HepG2 (cell line): ENCODE data around the gene SLC39A2. TPM values are rescaled to one million over a fixed set of nuclear protein-coding genes. Genes with fewer than 3 reads are reported as not detected.

Experiments
- ATAC-seq: fragments of 200-7000 bp; cut with Tn5 transposase; 3 replicates; pipeline ENCODE4 v1.9.1; 2020; ENCODE audit warnings: mild to moderate bottlenecking, moderate library complexity
- BruUV-seq: library from RNA; stranded (reverse); fragments of 400-500 nt; replicated peaks from 2 replicates; lab custom pipeline; 2021; lab: Mats Ljungman, UMichigan
- CTCF ChIA-PET: fragments of 300-600 bp; formaldehyde crosslinking; extraction: SDS; loops from one replicate; lab custom pipeline; 2021; ENCODE audit warnings: low total read pairs, inconsistent platforms, low intra/inter-chr PET ratio; lab: Yijun Ruan, JAX
- POLR2A ChIA-PET: fragments of 350-600 bp; sonication (Branson Sonifier 250); formaldehyde crosslinking; loops from one replicate; lab custom pipeline; 2020; ENCODE audit warnings: antibody characterized with exemption, inconsistent platforms; lab: Yijun Ruan, JAX
- DNase-seq: peaks from one replicate; pipeline ENCODE4 v3.0.0-alpha.2; 2015; ENCODE audit warnings: low spot score
- FAIRE-seq: peaks from 3 replicates; lab custom pipeline; 2011; peaks lifted over from hg19 to GRCh38; lab: Jason Lieb, UNC
- H2AFZ ChIP-seq: one replicate; pipeline ENCODE4 v1.6.1; 2011; ENCODE audit warnings: low read length, inconsistent platforms
- H3K27ac ChIP-seq: fragments of 300-600 bp; 3 replicates; pipeline ENCODE4 v1.8.0; 2011; ENCODE audit warnings: mixed run types, mild to moderate bottlenecking, mixed read lengths, low read length, inconsistent platforms; ENCODE audit not compliant: insufficient read depth; ENCODE audit errors: extremely low read length
- H3K27me3 ChIP-seq, 2 experiments: fragments of 200-600 bp in 1 of 2; 2 replicates in 1 of 2; 3 replicates in 1 of 2; pipeline versions ENCODE4 v1.6.0 to v1.8.0; 2011; ENCODE audit warnings: low read length in 2 of 2, mild to moderate bottlenecking in 2 of 2, moderate library complexity in 2 of 2, inconsistent platforms in 1 of 2; ENCODE audit not compliant: insufficient read depth in 2 of 2, control insufficient read depth in 1 of 2
- H3K36me3 ChIP-seq, 2 experiments: fragments of 200-600 bp in 1 of 2; replicated peaks in 1 of 2; 2 replicates in 1 of 2; 3 replicates in 1 of 2; pipeline versions ENCODE4 v1.5.1 to v1.8.0; 2011; ENCODE audit warnings: low read length in 2 of 2, inconsistent platforms in 1 of 2; ENCODE audit not compliant: insufficient read depth in 2 of 2, control insufficient read depth in 1 of 2
- H3K4me1 ChIP-seq: 2 replicates; pipeline ENCODE4 v1.5.1; 2012; ENCODE audit warnings: low read length, inconsistent platforms; ENCODE audit not compliant: insufficient read depth
- H3K4me2 ChIP-seq: 2 replicates; pipeline ENCODE4 v1.6.0; 2011; ENCODE audit warnings: low read depth, low read length, inconsistent platforms
- H3K4me3 ChIP-seq, 3 experiments: fragments of 200-600 bp in 1 of 3; sonication (generic), shearing (Covaris generic) in 1 of 3; replicated peaks in 1 of 3; 2 replicates each; pipeline ENCODE4 v1.5.1; 2011 to 2016; ENCODE audit warnings: low read length in 3 of 3, inconsistent platforms in 2 of 3, low read depth in 2 of 3, mild to moderate bottlenecking in 2 of 3, control low read depth in 1 of 3, mixed read lengths in 1 of 3; ENCODE audit not compliant: insufficient read depth in 1 of 3
- H3K79me2 ChIP-seq: one replicate; pipeline ENCODE4 v1.6.1; 2011; ENCODE audit warnings: low read length, inconsistent platforms; ENCODE audit not compliant: insufficient read depth
- H3K9ac ChIP-seq: 2 replicates; pipeline ENCODE4 v1.6.0; 2011; ENCODE audit warnings: mild to moderate bottlenecking, low read depth, low read length, inconsistent platforms; ENCODE audit not compliant: insufficient read depth
- H3K9me3 ChIP-seq: 2 replicates; pipeline ENCODE4 v1.5.1; 2012; ENCODE audit warnings: mild to moderate bottlenecking, low read length
- H4K20me1 ChIP-seq: 2 replicates; pipeline ENCODE4 v1.6.0; 2011; ENCODE audit warnings: inconsistent platforms, mild to moderate bottlenecking, low read length, moderate library complexity; ENCODE audit not compliant: insufficient read depth
- IKZF5 ChIP-seq: IDR thresholded peaks from 2 replicates; pipeline ENCODE4 v1.6.1; 2018; ENCODE audit warnings: missing genetic modification reagents, mild to moderate bottlenecking, missing compliant biosample characterization
- MTERF4 ChIP-seq: sonication (generic); formaldehyde crosslinking; IDR thresholded peaks from 2 replicates; pipeline ENCODE4 v1.8.0; 2023; ENCODE audit warnings: mild to moderate bottlenecking, missing genetic modification reagents
- TBP ChIP-seq: sonication (generic); formaldehyde crosslinking; IDR thresholded peaks from 2 replicates; pipeline ENCODE4 v1.5.0; 2020; ENCODE audit warnings: missing genetic modification reagents
- ZNF564 ChIP-seq: sonication (generic); formaldehyde crosslinking; IDR thresholded peaks from 2 replicates; pipeline ENCODE4 v1.8.1; 2023; ENCODE audit warnings: mild to moderate bottlenecking, missing genetic modification reagents
- ZNF772 ChIP-seq: sonication (generic); formaldehyde crosslinking; IDR thresholded peaks from 2 replicates; pipeline ENCODE4 v1.5.0; 2020; ENCODE audit warnings: mild to moderate bottlenecking, missing genetic modification reagents
- WGBS: methylation state at CpG from one replicate; pipeline ENCODE4 v1.1.6; 2017; ENCODE audit warnings: low lambda C conversion rate; 5-methylcytosine and 5-hydroxymethylcytosine counted together
- in situ Hi-C: cut with HindIII; loops from 2 replicates; pipeline ENCODE4 v1.10.0; 2017; ENCODE audit warnings: low pct_unique_long_range_greater_than_20kb; ENCODE audit not compliant: extremely low pct_ligation_motif_present
- intact Hi-C: fragments of 100-400 bp; cut with micrococcal nuclease; formaldehyde crosslinking; loops from one replicate; pipeline ENCODE4 v1.10.0; 2022; ENCODE audit not compliant: unreplicated experiment
- polyA plus RNA-seq, 8 experiments: library from polyadenylated mRNA; depleted of rRNA in 3 of 8; stranded (reverse) in 7 of 8; unstranded in 1 of 8; fragments of >200 nt; fragmentation: Illumina TruSeq in 4 of 8; extraction: Trizol in 4 of 8; gene quantifications; 2 replicates each; pipeline versions ENCODE4 v1.2.1 to v1.2.3, GENCODE V29; 2011 to 2016; ENCODE audit warnings: low read depth in 4 of 8, missing spikeins in 1 of 8, mixed read lengths in 1 of 8; ENCODE audit not compliant: insufficient read depth in 1 of 8
- total RNA-seq, 5 experiments: library from RNA; depleted of rRNA; stranded (reverse); fragments of >200 nt; fragmentation: Illumina TruSeq; extraction: Trizol; gene quantifications; 2 replicates each; pipeline ENCODE4 v1.2.3, GENCODE V29; 2016; ENCODE audit warnings: low read depth in 1 of 5
- TF ChIP-seq, protein P1 (sequence below), 2 experiments: sonication (generic) in 1 of 2; formaldehyde crosslinking in 1 of 2; IDR thresholded peaks; 2 replicates each; pipeline versions ENCODE4 v1.5.1 to v1.6.1; 2011 to 2020; ENCODE audit warnings: borderline replicate concordance in 1 of 2, low read depth in 1 of 2, low read length in 1 of 2, mild to moderate bottlenecking in 1 of 2, missing genetic modification reagents in 1 of 2, moderate library complexity in 1 of 2

The SLC39A2 gene
- total and polyA plus RNA-seq, 2 of the 13 experiments (the other 11 are each of a cell fraction or from before 2014, with no cell fraction given): 0.08 to 0.11 TPM

GRCh38 chr14:21018286-21018685 lies 19.2 kb downstream of the SLC39A2 start:
- WGBS: 95% methylated on average over 7 of the region's 7 CpGs
- TF ChIP-seq MTERF4 (CRISPR knock-in tag) (no peak), IKZF5 (CRISPR knock-in tag) (no peak), ZNF564 (CRISPR knock-in tag) (no peak), TBP (CRISPR knock-in tag) (no peak), ZNF772 (CRISPR knock-in tag) (no peak)
- TF ChIP-seq, protein P1, sequence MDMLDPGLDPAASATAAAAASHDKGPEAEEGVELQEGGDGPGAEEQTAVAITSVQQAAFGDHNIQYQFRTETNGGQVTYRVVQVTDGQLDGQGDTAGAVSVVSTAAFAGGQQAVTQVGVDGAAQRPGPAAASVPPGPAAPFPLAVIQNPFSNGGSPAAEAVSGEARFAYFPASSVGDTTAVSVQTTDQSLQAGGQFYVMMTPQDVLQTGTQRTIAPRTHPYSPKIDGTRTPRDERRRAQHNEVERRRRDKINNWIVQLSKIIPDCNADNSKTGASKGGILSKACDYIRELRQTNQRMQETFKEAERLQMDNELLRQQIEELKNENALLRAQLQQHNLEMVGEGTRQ (IDR thresholded peaks at IDR 0.05; ENCODE audit: low read depth, low read length): no peak
- TF ChIP-seq, protein P1 (CRISPR knock-in tag; IDR thresholded peaks at IDR 0.05; ENCODE audit: borderline replicate concordance): no peak
- DNase-seq: no peak
- no peak overlapping the region for H3K27ac ChIP-seq
- peaks cover 4% of the 10 kb centered on the region for H3K79me2 ChIP-seq
- H3K4me3 ChIP-seq: no peak overlapping the region
- intact Hi-C loops: no loop called here
- in situ Hi-C loops: loop anchor here (5.0 kb wide), 1 partner anchor 84 kb away; the partner anchor contains the start of gene TMEM253
- no peak for FAIRE-seq
- CTCF ChIA-PET: interaction anchor here (1.1 kb wide), 1 partner anchor 21 kb away, joined by 3 read pairs; no protein-coding TSS in a partner anchor
- peaks cover 33% of the 10 kb centered on the region for H3K4me1 ChIP-seq
- H3K4me2 ChIP-seq: no peak overlapping the region
- no peak for ATAC-seq
- H3K36me3 ChIP-seq: peaks cover 35 to 51% of the 10 kb centered on the region in 2 experiments
- no peaks in the 10 kb centered on the region for H4K20me1 ChIP-seq
- no TSS peak for BruUV-seq
- no peaks in the 10 kb centered on the region for H3K9me3 ChIP-seq
- H2AFZ ChIP-seq: no peak overlapping the region
- H3K27me3 ChIP-seq: no peaks in the 10 kb centered on the region
- no peak overlapping the region for H3K9ac ChIP-seq
- POLR2A ChIA-PET: interaction anchor here (1.5 to 8.0 kb wide), 2 partner anchors 21 to 37 kb away, joined by 4 to 112 read pairs; no protein-coding TSS in a partner anchor
